Activated T-cell treated with anti-CD3 and anti-CD28 coated beads, Interleukin-2, amount 50 U/mL, for 4 hours (primary cell): ENCODE data around the gene CDH2. TPM values are rescaled to one million over a fixed set of nuclear protein-coding genes. Genes with fewer than 3 reads are reported as not detected.
"Not testable (repeated sequence)": the region's sequence is repeated elsewhere in the genome, so short reads cannot be mapped to it uniquely, and the experiment has no call there.

Source experiments
- ATAC-seq, 2 donors: fragments of 200-7000 bp; cut with Tn5 transposase; one replicate each; pipeline ENCODE4 v1.10.0; 2021
- DNase-seq: peaks from one replicate; pipeline ENCODE4 v3.0.0-alpha.2; 2020
- H3K27me3 Mint-ChIP-seq: one replicate; pipeline ENCODE4 v1.8.0; 2021; ENCODE audit warnings: low read depth, mixed read lengths
- H3K36me3 Mint-ChIP-seq: one replicate; pipeline ENCODE4 v1.8.0; 2022; ENCODE audit warnings: mixed read lengths; ENCODE audit not compliant: insufficient read depth
- H3K4me1 Mint-ChIP-seq: one replicate; pipeline ENCODE4 v1.8.0; 2021; ENCODE audit warnings: low read depth, mixed read lengths
- H3K4me3 Mint-ChIP-seq: one replicate; pipeline ENCODE4 v1.8.0; 2021; ENCODE audit warnings: mild to moderate bottlenecking, moderate library complexity, mixed read lengths
- H3K9me3 Mint-ChIP-seq: one replicate; pipeline ENCODE4 v1.8.0; 2021; ENCODE audit warnings: mixed read lengths
- total RNA-seq, 3 donors: library from RNA; stranded (reverse); gene quantifications; one replicate each; pipeline ENCODE4 v1.2.1, GENCODE V29; 2021

CDH2 gene
- total RNA-seq, 3 donors from 2014 or later: 0.18 to 0.46 (median 0.22) TPM

DNA sequence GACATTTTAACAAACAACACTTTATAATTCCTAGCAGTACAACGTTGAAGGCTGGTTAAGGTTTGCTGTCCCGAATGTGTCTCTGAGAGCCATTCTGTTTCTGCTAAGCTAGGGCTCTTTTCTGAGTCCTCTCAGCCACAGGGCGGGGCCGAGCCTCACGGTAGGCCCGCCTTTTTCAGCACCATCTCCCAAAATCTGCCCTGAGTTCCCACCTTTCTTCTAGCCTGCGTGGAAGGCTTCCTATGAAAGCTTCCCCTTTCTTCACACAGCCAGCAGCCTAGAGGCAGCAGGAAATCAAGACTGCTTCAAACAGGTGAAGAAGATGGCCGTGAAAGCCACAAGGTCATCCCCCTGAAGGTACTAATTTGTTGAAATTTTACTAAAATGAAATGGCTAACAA, 255.5 kb downstream of the CDH2 start:
- Mint-ChIP-seq H3K9me3 (peaks cover 12% of the 10 kb centered on the region), H3K27me3 (no peaks in the 10 kb centered on the region), H3K4me3 (no peak overlapping the region), H3K4me1 (no peaks in the 10 kb centered on the region), H3K36me3 (no peaks in the 10 kb centered on the region)
- DNase-seq (no peak), ATAC-seq (no peak)

DNA sequence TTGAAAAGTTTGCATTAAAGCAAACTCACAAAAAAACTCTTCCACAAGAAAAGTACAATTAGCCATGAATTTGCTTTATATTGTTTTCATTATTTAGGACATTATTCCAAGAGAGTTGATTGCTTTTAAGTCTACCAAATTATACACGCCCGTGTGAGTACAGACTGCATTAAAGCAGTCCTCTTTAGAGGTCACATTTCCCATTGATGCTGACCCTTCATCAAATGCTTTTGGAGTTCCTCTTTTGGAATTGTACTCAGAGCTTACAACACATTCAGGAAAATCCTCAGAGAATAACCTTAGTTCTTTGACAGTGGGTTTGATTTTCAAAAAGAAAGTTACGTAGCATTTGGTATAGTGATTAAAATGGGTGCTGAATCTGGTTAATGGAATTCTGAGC, 256.1 kb downstream of the CDH2 start:
- DNase-seq (no peak), ATAC-seq (no peak)
- H3K4me1 Mint-ChIP-seq: no peaks in the 10 kb centered on the region
- H3K4me3 Mint-ChIP-seq: no peak overlapping the region
- H3K27me3 Mint-ChIP-seq: no peaks in the 10 kb centered on the region
- H3K36me3 Mint-ChIP-seq: no peaks in the 10 kb centered on the region
- H3K9me3 Mint-ChIP-seq: peaks cover 12% of the 10 kb centered on the region

- DNase-seq, ATAC-seq, H3K4me1 Mint-ChIP-seq, H3K9me3 Mint-ChIP-seq, H3K27me3 Mint-ChIP-seq, H3K36me3 Mint-ChIP-seq, H3K4me3 Mint-ChIP-seq: not testable (repeated sequence)
Observed at GRCh38 chr18:27906189-27906588, 270.7 kb downstream of the CDH2 start.

DNA sequence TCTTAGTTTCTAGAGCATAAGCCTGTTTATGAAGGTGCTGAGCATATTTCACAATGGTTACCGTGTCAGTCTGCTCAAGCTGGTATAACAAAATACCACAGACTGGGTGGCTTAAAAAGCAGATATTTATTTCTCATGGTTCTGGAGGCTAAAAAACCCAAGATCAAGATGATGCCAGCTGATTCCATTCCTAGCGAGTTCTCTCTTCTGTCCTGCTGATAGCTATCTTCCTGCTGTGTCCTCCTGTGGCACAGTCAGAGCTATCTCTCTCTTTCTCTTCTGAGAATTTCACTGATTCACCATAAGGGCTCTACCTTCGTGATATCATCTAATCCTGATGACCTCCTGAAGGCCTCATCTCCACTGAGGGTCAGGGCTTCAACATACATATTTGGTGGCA, 273.0 kb downstream of the CDH2 start:
- Mint-ChIP-seq H3K4me3 (no peak overlapping the region), H3K27me3 (no peaks in the 10 kb centered on the region), H3K9me3 (peaks cover 16% of the 10 kb centered on the region), H3K36me3 (no peaks in the 10 kb centered on the region), H3K4me1 (no peaks in the 10 kb centered on the region)
- ATAC-seq: no peak
- DNase-seq: no peak

GRCh38 chr18:27901424-27902226, 275.3 kb downstream of the CDH2 start:
- DNase-seq (no peak), ATAC-seq (no peak)
- H3K4me3 Mint-ChIP-seq: no peak overlapping the region
- no peaks in the 10 kb centered on the region for H3K4me1 Mint-ChIP-seq
- peaks cover 15% of the 10 kb centered on the region for H3K9me3 Mint-ChIP-seq
- no peaks in the 10 kb centered on the region for H3K27me3 Mint-ChIP-seq
- no peaks in the 10 kb centered on the region for H3K36me3 Mint-ChIP-seq
